PFSK-1 (cell line): ENCODE measurements around the gene MIX23.

Source experiments
- FOXP2 ChIP-seq: optimal IDR thresholded peaks from 2 replicates; pipeline ENCODE3; 2011; ENCODE audit warnings: borderline replicate concordance, control low read depth, inconsistent platforms; ENCODE audit not compliant: insufficient read depth; ENCODE audit errors: extremely low read length, extremely low read depth
- POLR2AphosphoS5 ChIP-seq: IDR thresholded peaks from 2 replicates; pipeline ENCODE4 v1.6.1; 2012; ENCODE audit warnings: low read depth, mild to moderate bottlenecking, control low read depth, low read length, moderate library complexity
- REST ChIP-seq, 2 experiments: IDR thresholded peaks; 2 replicates each; pipeline versions ENCODE4 v1.6.1 to v1.8.0; 2011 to 2012; ENCODE audit warnings: low read depth in 2 of 2, low read length in 2 of 2, control low read depth in 1 of 2, inconsistent platforms in 1 of 2, mild to moderate bottlenecking in 1 of 2, moderate library complexity in 1 of 2; ENCODE audit not compliant: insufficient read depth in 1 of 2
- SIN3A ChIP-seq: IDR thresholded peaks from 2 replicates; pipeline ENCODE4 v1.6.1; 2012; ENCODE audit warnings: mild to moderate bottlenecking, low read length, moderate library complexity, borderline replicate concordance; ENCODE audit not compliant: insufficient read depth
- TAF1 ChIP-seq: IDR thresholded peaks from 2 replicates; pipeline ENCODE4 v1.6.1; 2012; ENCODE audit warnings: low read length, control low read depth, borderline replicate concordance; ENCODE audit not compliant: insufficient read depth

The MIX23 gene

GRCh38 chr3:122353893-122354401 is 29.1 kb downstream of the MIX23 start:
- no peak for TF ChIP-seq SIN3A
- TF ChIP-seq FOXP2, result no peak
- TF ChIP-seq POLR2AphosphoS5, result no peak
- no peak for TF ChIP-seq REST (IDR thresholded peaks at IDR 0.05; ENCODE audit: insufficient read depth in 1 of 2, low read depth in 2 of 2, low read length in 2 of 2)
- TF ChIP-seq TAF1, result no peak

GRCh38 chr3:122353215-122353614 is 29.8 kb downstream of the MIX23 start:
- TF ChIP-seq POLR2AphosphoS5 (no peak), TAF1 (no peak), REST (IDR thresholded peaks at IDR 0.05; ENCODE audit: insufficient read depth in 1 of 2, low read depth in 2 of 2, low read length in 2 of 2) (no peak), FOXP2 (no peak), SIN3A (no peak)

- no peak for TF ChIP-seq FOXP2
- no peak for TF ChIP-seq TAF1
- no peak for TF ChIP-seq SIN3A
- no peak for TF ChIP-seq REST (IDR thresholded peaks at IDR 0.05; ENCODE audit: insufficient read depth in 1 of 2, low read depth in 2 of 2, low read length in 2 of 2)
- no peak for TF ChIP-seq POLR2AphosphoS5
Observed at GRCh38 chr3:122351612-122352011, 31.4 kb downstream of the MIX23 start.

- TF ChIP-seq POLR2AphosphoS5 (no peak), TAF1 (no peak), SIN3A (no peak), FOXP2 (no peak)
Observed at GRCh38 chr3:122350814-122351418, 32.1 kb downstream of the MIX23 start.

- no peak for TF ChIP-seq REST (IDR thresholded peaks at IDR 0.05; ENCODE audit: insufficient read depth in 1 of 2, low read depth in 2 of 2, low read length in 2 of 2)
- TF ChIP-seq SIN3A, result no peak
- no peak for TF ChIP-seq TAF1
- no peak for TF ChIP-seq FOXP2
- no peak for TF ChIP-seq POLR2AphosphoS5
Observed at GRCh38 chr3:122349171-122349570, 33.9 kb downstream of the MIX23 start.
